Activated T-helper 17 cell treated with anti-CD3 and anti-CD28 coated beads, Interleukin-2, amount 50 U/mL, for 72 hours (primary cell): ENCODE measurements around the gene ALOX5. TPM values are rescaled to one million over a fixed set of nuclear protein-coding genes. Genes with fewer than 3 reads are reported as not detected.

ENCODE experiments used
- ATAC-seq: fragments of 150-1000 bp; cut with Tn5 transposase; replicated peaks from 2 replicates; pipeline ENCODE4 v1.10.0; 2021; ENCODE audit warnings: mild to moderate bottlenecking, moderate library complexity
- H3K27ac Mint-ChIP-seq: one replicate; pipeline ENCODE4 v1.8.0; 2022; ENCODE audit warnings: mixed read lengths
- H3K27me3 Mint-ChIP-seq: one replicate; pipeline ENCODE4 v1.8.0; 2022; ENCODE audit warnings: mixed read lengths
- H3K36me3 Mint-ChIP-seq: one replicate; pipeline ENCODE4 v1.8.0; 2022; ENCODE audit warnings: low read depth, mild to moderate bottlenecking, mixed read lengths
- H3K4me1 Mint-ChIP-seq: one replicate; pipeline ENCODE4 v1.8.0; 2022; ENCODE audit warnings: mixed read lengths
- H3K4me3 Mint-ChIP-seq: one replicate; pipeline ENCODE4 v1.8.0; 2022; ENCODE audit warnings: mild to moderate bottlenecking, mixed read lengths
- H3K9me3 Mint-ChIP-seq: one replicate; pipeline ENCODE4 v1.8.0; 2022; ENCODE audit warnings: mixed read lengths
- total RNA-seq, 2 donors: library from RNA; stranded (reverse); gene quantifications; one replicate each; pipeline ENCODE4 v1.2.3, GENCODE V29; 2022

The ALOX5 gene
- total RNA-seq, 2 donors from 2014 or later, result 4.0 to 7.9 TPM

GRCh38 chr10:45488365-45488764, 114.3 kb downstream of the ALOX5 start:
- H3K4me3 Mint-ChIP-seq, result no peak overlapping the region
- no peaks in the 10 kb centered on the region for H3K9me3 Mint-ChIP-seq
- ATAC-seq, result no peak
- no peaks in the 10 kb centered on the region for H3K27me3 Mint-ChIP-seq
- peaks cover 18% of the 10 kb centered on the region for H3K36me3 Mint-ChIP-seq
- H3K4me1 Mint-ChIP-seq, result no peaks in the 10 kb centered on the region
- no peak overlapping the region for H3K27ac Mint-ChIP-seq

- Mint-ChIP-seq H3K27ac (no peak overlapping the region), H3K36me3 (peaks cover 6% of the 10 kb centered on the region), H3K4me1 (peaks cover under 1% of the 10 kb centered on the region), H3K27me3 (no peaks in the 10 kb centered on the region), H3K4me3 (no peak overlapping the region), H3K9me3 (peaks cover 1% of the 10 kb centered on the region)
- no peak for ATAC-seq
Observed at GRCh38 chr10:45490277-45490676, 116.3 kb downstream of the ALOX5 start.

GRCh38 chr10:45491061-45491460, 117.0 kb downstream of the ALOX5 start:
- Mint-ChIP-seq H3K4me1 (peaks cover 5% of the 10 kb centered on the region), H3K27ac (no peak overlapping the region), H3K4me3 (no peak overlapping the region), H3K27me3 (no peaks in the 10 kb centered on the region), H3K36me3 (peaks cover 6% of the 10 kb centered on the region), H3K9me3 (peaks cover 8% of the 10 kb centered on the region)
- no peak for ATAC-seq

Other genes starting within 250 kb of the ALOX5 start
- gene OR13A1, start 58.6 kb upstream of the ALOX5 start, total RNA-seq, result not detected